HEK293 (cell line): ENCODE measurements around the gene TMEM208.

Experiments used
- ZNF548 ChIP-seq: fragments of 450-650 bp; formaldehyde crosslinking; IDR thresholded peaks from 2 replicates; pipeline ENCODE4 v1.5.1; 2016; ENCODE audit warnings: missing biosample characterization, missing genetic modification characterization
- ZNF785 ChIP-seq: fragments of 450-650 bp; formaldehyde crosslinking; IDR thresholded peaks from 2 replicates; pipeline ENCODE4 v1.5.1; 2016; ENCODE audit warnings: missing biosample characterization, missing genetic modification characterization
- ZNF830 ChIP-seq: fragments of 450-650 bp; IDR thresholded peaks from 2 replicates; pipeline ENCODE4 v1.5.0; 2018; ENCODE audit warnings: missing biosample characterization, missing genetic modification characterization, low read depth, mild to moderate bottlenecking, moderate library complexity

- no peak for TF ChIP-seq ZNF785 (tag by site-specific recombination)
- TF ChIP-seq ZNF830 (tag by site-specific recombination): no peak
- no peak for TF ChIP-seq ZNF548 (tag by site-specific recombination)
Observed at GRCh38 chr16:67258161-67258835, 31.4 kb downstream of the TMEM208 start.
